IPS-11a (cell line): ENCODE results near the gene ANKRD30BL.
"Not testable (repeated sequence)": the region's sequence is repeated elsewhere in the genome, so short reads cannot be mapped to it uniquely, and the experiment has no call there.

Source experiments
- H3K4me3 ChIP-seq: one replicate; pipeline ENCODE4 v1.5.1; 2013; ENCODE audit warnings: low read depth, low read length, control low read depth

The ANKRD30BL gene

GRCh38 chr2:132161161-132162124 is at the start of gene ANKRD30BL:
Gene ANKRD30BL, minus strand, starts transcription at chr2:132161952. Its CDS starts 247 bp downstream, at chr2:132161705.
- not testable (repeated sequence) for H3K4me3 ChIP-seq

DNA sequence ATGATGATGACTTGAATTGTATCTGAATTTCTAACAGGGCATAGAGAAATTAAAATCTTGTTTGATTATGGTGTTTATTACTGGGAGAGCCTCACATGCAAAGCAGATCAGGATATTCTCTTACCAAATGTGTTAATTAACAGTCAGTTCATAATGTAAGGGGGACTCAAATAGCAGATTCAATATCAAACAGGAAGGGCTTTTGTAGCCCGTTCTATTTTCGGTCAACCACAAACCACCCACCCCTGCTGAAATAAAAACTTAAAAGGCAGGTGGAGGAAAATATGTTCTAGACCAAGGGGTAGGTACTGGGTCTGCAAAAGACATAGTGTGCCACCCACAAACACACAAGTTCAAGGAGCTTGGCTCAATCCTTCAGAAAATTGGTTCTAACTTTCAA is 41.1 kb upstream of the ANKRD30BL start:
- not testable (repeated sequence) for H3K4me3 ChIP-seq

DNA sequence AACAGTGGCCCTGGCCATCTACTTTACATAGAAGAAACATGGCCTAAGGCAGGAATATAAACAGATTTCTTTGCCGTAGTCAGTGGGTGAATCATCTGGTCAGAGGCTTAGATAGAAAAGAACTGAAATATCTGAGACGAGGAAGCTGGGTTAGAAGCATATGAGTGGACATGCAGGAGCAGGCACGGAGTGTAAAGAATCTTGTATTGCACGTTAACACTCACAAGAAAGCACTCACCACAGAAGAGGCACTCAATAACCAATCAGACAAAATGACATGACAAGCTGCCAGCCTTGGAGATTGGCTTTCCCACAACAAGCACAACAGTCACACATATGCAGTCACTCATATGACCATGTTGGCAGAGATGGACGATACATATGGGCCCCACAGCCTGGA is 31.1 kb upstream of the ANKRD30BL start:
- not testable (repeated sequence) for H3K4me3 ChIP-seq

GRCh38 chr2:132167100-132167499 is 5.3 kb upstream of the ANKRD30BL start:
- H3K4me3 ChIP-seq: not testable (repeated sequence)

DNA sequence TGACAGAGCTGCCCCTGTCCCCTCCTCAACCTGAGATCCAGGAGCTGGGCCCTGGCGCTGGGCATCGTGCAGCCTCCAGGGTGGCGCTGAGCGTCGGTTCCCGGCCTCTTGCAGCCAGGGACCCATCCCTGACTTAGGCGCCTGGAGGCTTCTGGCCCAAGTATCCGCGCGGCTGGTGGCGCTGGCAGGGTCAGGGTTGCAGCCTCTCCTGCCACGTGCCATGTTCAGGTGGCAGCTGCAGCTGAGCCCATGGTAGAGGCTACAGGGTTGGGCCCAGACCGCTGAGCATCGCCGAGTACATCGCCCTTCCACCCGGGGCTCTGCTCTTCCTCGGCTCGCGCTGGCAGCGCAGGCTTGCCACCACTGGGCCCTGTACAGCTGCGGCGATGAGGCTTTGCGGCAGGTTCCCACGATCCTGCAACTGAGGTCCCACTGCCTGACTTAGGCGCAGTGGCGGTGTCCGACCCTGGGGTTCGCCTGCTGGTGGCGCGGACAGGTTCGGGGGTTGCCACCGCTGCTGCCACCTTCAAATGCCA is 441 bp upstream of the ANKRD30BL start:
- not testable (repeated sequence) for H3K4me3 ChIP-seq

- H3K4me3 ChIP-seq: not testable (repeated sequence)
These were observed 15.0 kb downstream of the ANKRD30BL start for GRCh38 chr2:132146774-132147173.
